Measurements from ENCODE around the gene CSNK2A1. TPM values are rescaled to one million over a fixed set of nuclear protein-coding genes. Genes with fewer than 3 reads are reported as not detected.
A peak's percentile ranks its signal among the peaks of the same experiment; 100 is the strongest.

Gene CSNK2A1
- total RNA-seq (2021; fragmentation: NEBNext Ultra II Directional; extraction: Animal tissue kit (Norgen Biotek cat#: 25700)) = 100 to 1,000 TPM; 124 to 150 (median 135) TPM
- long read RNA-seq, full-length matches to known transcripts = 84 of 109 reads
- long read RNA-seq, partial matches to known transcripts = 7 of 109 reads
- long read RNA-seq, other reads (novel, unspliced or antisense) = 18 of 109 reads

DNA sequence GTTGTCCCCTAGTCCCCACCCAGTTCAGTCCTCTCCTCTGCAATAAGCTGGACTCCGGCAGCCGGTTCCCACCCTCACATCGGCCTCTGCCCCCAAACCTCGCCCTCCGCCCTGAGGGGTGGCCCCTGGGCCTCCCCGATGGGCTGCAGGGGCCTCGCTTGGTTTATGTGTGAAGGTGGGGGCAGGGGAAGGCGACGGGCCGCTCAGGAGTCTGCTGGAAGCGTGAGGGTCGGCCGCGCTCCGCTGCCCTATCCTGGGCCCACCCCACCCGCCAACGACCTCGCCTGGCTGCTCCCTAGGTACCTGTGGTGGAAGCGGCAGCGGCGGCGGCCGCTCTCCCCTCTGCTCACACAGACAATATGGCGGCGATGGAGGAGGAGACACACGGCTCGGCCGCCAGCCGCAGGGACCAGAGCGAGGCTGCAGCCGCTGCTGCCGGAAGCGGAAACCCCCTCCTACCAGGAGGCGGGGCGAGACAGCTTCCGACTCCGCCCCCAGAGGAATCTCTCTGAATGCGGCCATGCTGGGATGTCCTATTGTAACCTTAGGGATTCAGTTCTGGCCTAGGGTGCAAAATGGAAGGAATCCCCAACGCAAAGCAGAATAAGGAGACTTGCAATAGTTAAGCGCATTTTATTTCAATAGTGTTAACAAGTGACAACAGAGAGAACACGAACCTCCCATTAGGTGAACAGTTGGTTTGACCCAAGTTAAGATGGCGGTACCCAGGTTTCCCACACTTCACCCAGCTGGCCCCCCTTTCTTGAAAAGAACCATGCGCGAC, at the start of gene CSNK2A1:
TSS of gene CSNK2A1 (minus strand) at position 422 of the 784 bp plus-strand sequence. CDS start 35,239 bp downstream, outside the sequence.
- Mint-ChIP-seq H3K4me3 (peak within 1 kb of the TSS; percentile 91), H3K27ac (peak within 1 kb of the TSS; percentile 98), H3K9me3 (peaks cover 29% of the 10 kb centered on the region), H3K4me1 (ENCODE audit: low read depth) (peaks cover 50% of the 10 kb centered on the region), H3K27me3 (ENCODE audit: insufficient read depth) (peaks cover 7% of the 10 kb centered on the region; the same call in 1 of the 2 replicates), H3K36me3 (ENCODE audit: low read depth) (peaks cover 39% of the 10 kb centered on the region)
- TF ChIP-seq, protein P1, sequence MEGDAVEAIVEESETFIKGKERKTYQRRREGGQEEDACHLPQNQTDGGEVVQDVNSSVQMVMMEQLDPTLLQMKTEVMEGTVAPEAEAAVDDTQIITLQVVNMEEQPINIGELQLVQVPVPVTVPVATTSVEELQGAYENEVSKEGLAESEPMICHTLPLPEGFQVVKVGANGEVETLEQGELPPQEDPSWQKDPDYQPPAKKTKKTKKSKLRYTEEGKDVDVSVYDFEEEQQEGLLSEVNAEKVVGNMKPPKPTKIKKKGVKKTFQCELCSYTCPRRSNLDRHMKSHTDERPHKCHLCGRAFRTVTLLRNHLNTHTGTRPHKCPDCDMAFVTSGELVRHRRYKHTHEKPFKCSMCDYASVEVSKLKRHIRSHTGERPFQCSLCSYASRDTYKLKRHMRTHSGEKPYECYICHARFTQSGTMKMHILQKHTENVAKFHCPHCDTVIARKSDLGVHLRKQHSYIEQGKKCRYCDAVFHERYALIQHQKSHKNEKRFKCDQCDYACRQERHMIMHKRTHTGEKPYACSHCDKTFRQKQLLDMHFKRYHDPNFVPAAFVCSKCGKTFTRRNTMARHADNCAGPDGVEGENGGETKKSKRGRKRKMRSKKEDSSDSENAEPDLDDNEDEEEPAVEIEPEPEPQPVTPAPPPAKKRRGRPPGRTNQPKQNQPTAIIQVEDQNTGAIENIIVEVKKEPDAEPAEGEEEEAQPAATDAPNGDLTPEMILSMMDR (IDR thresholded peaks at IDR 0.05) = no peak
- peak; percentile 90 for DNase-seq

GRCh38 chr20:592506-592905, 48.9 kb upstream of the CSNK2A1 start:
- no peak for DNase-seq
- Mint-ChIP-seq H3K9me3 (no peaks in the 10 kb centered on the region), H3K4me3 (no peak overlapping the region), H3K4me1 (ENCODE audit: low read depth) (no peaks in the 10 kb centered on the region), H3K27ac (no peak overlapping the region), H3K27me3 (ENCODE audit: insufficient read depth) (peaks cover 21% of the 10 kb centered on the region), H3K36me3 (ENCODE audit: low read depth) (no peaks in the 10 kb centered on the region)
- TF ChIP-seq, protein P1 (IDR thresholded peaks at IDR 0.05) = no peak

DNA sequence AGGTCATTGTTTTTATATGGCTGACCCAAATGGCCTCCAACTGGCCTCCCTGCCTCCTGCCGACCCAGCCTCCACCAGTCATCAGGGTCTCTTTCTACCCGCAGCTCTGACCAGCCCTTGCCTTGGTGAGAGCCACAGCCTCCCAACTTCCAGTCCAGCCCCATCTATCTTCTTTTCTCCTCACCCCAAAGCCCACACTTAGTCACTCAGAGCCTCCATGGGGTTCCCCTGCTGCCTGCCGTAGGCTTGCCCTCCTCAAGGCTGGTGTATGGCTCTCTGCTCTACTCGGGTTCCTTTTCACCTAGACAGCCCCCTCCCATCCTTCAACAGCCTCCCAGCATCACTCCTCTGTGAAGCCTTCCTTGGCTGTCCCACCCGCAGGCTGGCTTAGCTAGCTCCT, 48.4 kb upstream of the CSNK2A1 start:
- TF ChIP-seq, protein P1 (IDR thresholded peaks at IDR 0.05) = no peak
- H3K9me3 Mint-ChIP-seq = no peaks in the 10 kb centered on the region
- H3K27ac Mint-ChIP-seq = no peak overlapping the region
- DNase-seq = no peak
- H3K4me1 Mint-ChIP-seq (ENCODE audit: low read depth) = no peaks in the 10 kb centered on the region
- H3K27me3 Mint-ChIP-seq (ENCODE audit: insufficient read depth) = peaks cover 21% of the 10 kb centered on the region
- no peaks in the 10 kb centered on the region for H3K36me3 Mint-ChIP-seq (ENCODE audit: low read depth)
- no peak overlapping the region for H3K4me3 Mint-ChIP-seq

DNA sequence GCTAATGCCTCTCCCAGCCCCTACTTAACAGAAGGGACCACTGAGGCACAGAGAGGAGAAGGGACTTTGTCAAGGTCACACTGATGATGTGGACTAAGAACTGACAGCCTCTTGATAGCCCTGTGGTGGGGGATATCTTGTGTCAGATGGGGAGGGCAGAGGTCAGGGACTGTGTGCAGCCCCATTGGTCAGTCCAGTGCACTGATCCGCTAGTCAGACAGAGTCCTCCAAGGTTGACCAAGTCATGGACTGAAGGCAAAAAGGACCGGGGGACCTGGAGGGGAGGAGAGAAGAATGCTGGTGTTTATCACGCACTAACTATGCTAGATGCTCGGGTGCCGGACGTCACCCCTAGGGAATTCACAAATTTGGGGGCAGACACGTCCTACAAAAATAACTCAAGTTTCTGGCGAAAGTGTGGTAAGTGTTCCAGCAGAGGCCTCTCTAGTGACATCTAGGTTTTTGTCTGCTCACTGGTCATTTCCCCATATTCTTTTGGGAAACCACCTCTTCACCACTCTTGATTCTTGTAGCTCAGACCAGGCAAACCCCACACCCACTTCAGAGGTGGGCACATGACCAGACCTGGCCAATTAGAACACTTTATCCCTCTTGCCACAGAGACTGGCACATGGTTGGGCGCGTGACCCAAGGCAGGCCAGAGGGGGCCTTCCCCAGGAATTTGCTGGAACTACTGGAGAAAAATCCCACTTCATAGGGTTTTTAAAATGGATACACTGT, 45.5 kb upstream of the CSNK2A1 start:
- H3K27ac Mint-ChIP-seq = no peak overlapping the region
- no peaks in the 10 kb centered on the region for H3K4me1 Mint-ChIP-seq (ENCODE audit: low read depth)
- H3K36me3 Mint-ChIP-seq (ENCODE audit: low read depth) = no peaks in the 10 kb centered on the region
- H3K4me3 Mint-ChIP-seq = no peak overlapping the region
- peaks cover 31% of the 10 kb centered on the region for H3K27me3 Mint-ChIP-seq (ENCODE audit: insufficient read depth)
- H3K9me3 Mint-ChIP-seq = no peaks in the 10 kb centered on the region
- TF ChIP-seq, protein P1 (IDR thresholded peaks at IDR 0.05) = no peak; the same call in 1 of the 2 replicates
- no peak for DNase-seq

- Mint-ChIP-seq H3K27ac (no peak overlapping the region), H3K9me3 (no peaks in the 10 kb centered on the region), H3K27me3 (ENCODE audit: insufficient read depth) (peaks cover 31% of the 10 kb centered on the region), H3K4me1 (ENCODE audit: low read depth) (no peaks in the 10 kb centered on the region), H3K36me3 (ENCODE audit: low read depth) (no peaks in the 10 kb centered on the region), H3K4me3 (no peak overlapping the region)
- TF ChIP-seq, protein P1 (IDR thresholded peaks at IDR 0.05) = no peak
- DNase-seq = no peak
Measured at GRCh38 chr20:588476-588875, 44.9 kb upstream of the CSNK2A1 start.

Measured in HFFc6 (cell line).